ENCODE measurements around the gene TFF1.

The TFF1 gene

GRCh38 chr21:42319851-42320572 is 46.3 kb downstream of the TFF1 start:
- no peak for DNase-seq (ENCODE audit: low read depth in 2 of 2, low spot score in 1 of 2)

DNA sequence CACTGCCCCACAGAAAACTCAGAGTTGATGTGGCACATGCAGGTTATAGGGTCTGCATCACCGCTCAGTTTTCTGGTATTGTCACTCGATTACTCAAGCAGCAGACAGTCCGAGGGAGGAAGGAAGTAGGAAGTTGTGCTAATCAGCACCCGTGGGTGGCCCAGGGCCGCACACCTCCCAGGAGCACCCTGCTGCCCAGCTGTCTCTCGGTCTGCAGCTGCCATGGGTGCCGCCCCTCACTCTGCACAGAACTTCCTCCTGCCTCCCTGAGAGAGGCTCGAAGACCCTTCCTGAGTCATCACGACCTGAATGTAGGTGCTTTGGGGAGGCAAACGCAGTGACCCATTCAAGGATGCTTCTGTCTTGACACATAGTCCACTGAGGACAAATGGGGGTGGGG is 47.0 kb downstream of the TFF1 start:
- DNase-seq (ENCODE audit: low read depth in 2 of 2, low spot score in 1 of 2), result no peak

- no peak for DNase-seq (ENCODE audit: low read depth in 2 of 2, low spot score in 1 of 2)
Measured at GRCh38 chr21:42317826-42318746, 48.2 kb downstream of the TFF1 start.

- no peak for DNase-seq (ENCODE audit: low read depth in 2 of 2, low spot score in 1 of 2)
Measured at GRCh38 chr21:42317341-42317741, 49.0 kb downstream of the TFF1 start.

- no peak for DNase-seq (ENCODE audit: low read depth in 2 of 2, low spot score in 1 of 2)
Measured at GRCh38 chr21:42316891-42317290, 49.4 kb downstream of the TFF1 start.

DNA sequence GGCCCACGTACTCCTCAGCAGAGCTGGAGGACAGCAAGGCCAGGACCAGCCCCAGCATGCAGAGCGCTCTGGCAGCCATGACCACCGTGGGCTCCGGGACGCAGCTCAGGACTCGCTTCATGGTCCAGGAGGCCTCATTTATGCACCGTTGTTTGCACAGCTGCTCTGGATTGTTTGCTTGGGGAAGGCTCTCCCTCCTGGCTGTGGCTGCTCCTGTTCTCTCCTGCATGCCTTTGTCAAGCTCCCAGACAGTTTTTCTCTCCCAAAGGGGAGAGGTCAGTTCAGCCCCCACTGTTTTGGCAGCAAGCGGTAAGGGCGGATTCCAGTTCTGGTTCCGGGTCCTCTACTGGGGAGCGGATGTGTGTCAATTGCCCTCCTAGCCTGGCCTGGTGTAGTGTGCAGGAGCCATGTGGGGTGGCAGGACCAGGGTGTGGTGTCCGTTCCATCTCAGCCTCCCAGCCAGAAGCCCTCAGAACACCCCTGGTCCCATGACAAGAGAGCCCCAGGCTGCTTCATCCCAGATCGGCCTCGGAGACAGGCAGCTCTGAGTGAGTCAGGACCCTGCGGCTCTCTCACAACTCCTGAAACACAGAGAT is 50.9 kb downstream of the TFF1 start, which contains the start of gene TFF3:
Gene TFF3 (minus strand): TSS at position 114 of the 596 bp plus-strand sequence. CDS start 35 bp downstream, at position 79.
- no peak for DNase-seq (ENCODE audit: low read depth in 2 of 2, low spot score in 1 of 2)

DNA sequence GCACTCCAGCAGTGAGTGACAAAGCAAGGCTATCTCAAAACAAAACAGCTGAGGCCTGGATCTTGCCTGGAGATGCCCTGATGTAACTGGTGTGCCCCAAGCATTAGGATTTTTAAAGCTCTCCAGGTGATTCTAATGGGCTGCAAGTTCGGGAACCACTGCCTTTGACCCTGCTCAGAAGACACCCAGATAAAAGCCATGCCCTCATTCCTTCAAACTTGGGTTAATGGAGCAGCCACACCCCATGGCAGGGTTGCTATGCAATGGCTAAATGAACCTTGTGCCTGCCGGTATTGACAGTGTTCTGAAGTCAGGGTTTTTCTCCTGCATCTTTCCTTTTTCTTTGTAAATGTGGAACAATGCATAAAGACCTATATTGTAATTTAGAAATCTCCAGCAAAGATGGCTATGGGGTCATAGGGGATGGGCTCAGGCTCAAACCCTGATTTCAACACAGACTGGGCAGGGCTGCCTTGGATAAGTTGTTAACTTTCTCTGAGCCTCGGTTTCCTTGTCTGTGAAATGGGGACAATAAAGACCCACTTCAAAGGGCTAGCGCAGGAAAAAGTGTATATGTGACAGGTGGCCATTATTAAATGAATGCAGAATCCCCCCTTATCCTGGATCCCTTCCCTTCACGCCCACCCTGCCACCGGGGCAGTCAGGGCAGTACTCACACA is 51.6 kb downstream of the TFF1 start:
- DNase-seq (ENCODE audit: low read depth in 2 of 2, low spot score in 1 of 2), result no peak

- DNase-seq (ENCODE audit: low read depth in 2 of 2, low spot score in 1 of 2), result no peak
Measured at GRCh38 chr21:42313501-42313969, 52.8 kb downstream of the TFF1 start.

DNA sequence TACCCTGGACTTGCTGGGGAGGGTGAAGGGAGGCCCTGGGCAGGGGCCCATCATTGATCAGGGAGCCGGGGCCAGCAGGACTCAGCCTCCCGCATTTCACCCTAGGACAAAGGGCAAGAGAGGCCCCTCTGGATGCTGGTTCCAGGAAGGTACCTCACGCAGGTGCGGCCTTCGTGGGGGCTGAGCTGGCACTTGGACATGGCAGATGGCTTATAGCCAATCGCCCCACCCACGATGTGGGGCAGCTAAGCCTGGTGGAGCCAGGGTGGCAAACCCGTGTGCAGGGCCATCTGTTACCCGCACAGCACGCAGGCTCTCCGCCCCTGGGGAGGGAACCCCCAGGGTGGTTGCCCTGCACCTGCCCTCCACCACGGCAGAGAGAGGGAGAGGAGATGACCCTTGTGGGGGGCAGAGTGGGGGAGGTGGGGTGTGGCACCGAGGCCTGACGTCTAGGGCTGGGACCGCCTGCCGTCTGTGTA is 53.7 kb downstream of the TFF1 start:
- no peak for DNase-seq (ENCODE audit: low read depth in 2 of 2, low spot score in 1 of 2)

Measured in stimulated activated CD8-positive, alpha-beta memory T cell treated with anti-CD3 and anti-CD28 coated beads, Interleukin-4, amount 100 ng/mL, for 4 hours (primary cell).